ENCODE results near the gene OXSR1. TPM values are rescaled to one million over a fixed set of nuclear protein-coding genes. Genes with fewer than 3 reads are reported as not detected.

Gene OXSR1
- total RNA-seq, 1 donor from 2014 or later = 64.9 TPM

- intact Hi-C loops (cut with micrococcal nuclease) = no loop called here
Observed at GRCh38 chr3:38127611-38128302, 37.6 kb upstream of the OXSR1 start.

- intact Hi-C loops (cut with micrococcal nuclease) = no loop called here
Observed at GRCh38 chr3:38128303-38128655, 37.1 kb upstream of the OXSR1 start.

- intact Hi-C loops (cut with micrococcal nuclease) = no loop called here
Observed at GRCh38 chr3:38129058-38129457, 36.3 kb upstream of the OXSR1 start.

GRCh38 chr3:38130631-38131065 is 34.7 kb upstream of the OXSR1 start:
- intact Hi-C loops (cut with micrococcal nuclease) = loop anchor here (10.0 kb wide), 1 partner anchor 524 kb away; no protein-coding TSS in a partner anchor

GRCh38 chr3:38131621-38132369 is 33.5 kb upstream of the OXSR1 start:
- intact Hi-C loops (cut with micrococcal nuclease) = loop anchor here (10.0 kb wide), 1 partner anchor 523 kb away; no protein-coding TSS in a partner anchor

GRCh38 chr3:38133209-38133556 is 32.2 kb upstream of the OXSR1 start:
- intact Hi-C loops (cut with micrococcal nuclease) = loop anchor here (10.0 kb wide), 1 partner anchor 522 kb away; no protein-coding TSS in a partner anchor

GRCh38 chr3:38133557-38134405 is 31.6 kb upstream of the OXSR1 start:
- intact Hi-C loops (cut with micrococcal nuclease) = loop anchor here (10.0 kb wide), 1 partner anchor 521 kb away; no protein-coding TSS in a partner anchor

GRCh38 chr3:38134517-38135143 is 30.7 kb upstream of the OXSR1 start:
- intact Hi-C loops (cut with micrococcal nuclease) = loop anchor here (5.0 to 10.0 kb wide), 4 partner anchors 123 to 520 kb away; partner anchors contain the start of gene XYLB

- intact Hi-C loops (cut with micrococcal nuclease) = loop anchor here (1.0 to 10.0 kb wide), 6 partner anchors 55 to 519 kb away; partner anchors contain the start of gene XYLB
Observed at GRCh38 chr3:38135621-38136277, 29.6 kb upstream of the OXSR1 start.

- intact Hi-C loops (cut with micrococcal nuclease) = loop anchor here (1.0 to 10.0 kb wide), 6 partner anchors 54 to 518 kb away; partner anchors contain the start of gene XYLB
Observed at GRCh38 chr3:38136393-38136776, 29.0 kb upstream of the OXSR1 start.

GRCh38 chr3:38136777-38137614 is 28.3 kb upstream of the OXSR1 start, which contains the start of gene ACAA1:
Gene ACAA1 (minus strand): TSS chr3:38137127. CDS start chr3:38137035, 92 bp downstream.
- intact Hi-C loops (cut with micrococcal nuclease) = loop anchor here (1.0 to 10.0 kb wide), 11 partner anchors 15 to 518 kb away; partner anchors contain the start of genes ACVR2B, DLEC1, EXOG and OXSR1

- intact Hi-C loops (cut with micrococcal nuclease) = loop anchor here (1.0 to 10.0 kb wide), 11 partner anchors 15 to 517 kb away; partner anchors contain the start of genes ACVR2B, DLEC1, EXOG and OXSR1
Observed at GRCh38 chr3:38137615-38138348, 27.6 kb upstream of the OXSR1 start.

- intact Hi-C loops (cut with micrococcal nuclease) = loop anchor here (1.0 to 10.0 kb wide), 5 partner anchors 119 to 516 kb away; partner anchors contain the start of gene XYLB
Observed at GRCh38 chr3:38138349-38139190, 26.8 kb upstream of the OXSR1 start, which contains the start of gene MYD88. Gene MYD88 (plus strand): TSS chr3:38138661. CDS start chr3:38138701, 40 bp downstream.

- intact Hi-C loops (cut with micrococcal nuclease) = loop anchor here (5.0 to 10.0 kb wide), 4 partner anchors 118 to 516 kb away; partner anchors contain the start of gene XYLB
Observed at GRCh38 chr3:38139191-38139590, 26.1 kb upstream of the OXSR1 start.

GRCh38 chr3:38139652-38140051 is 25.7 kb upstream of the OXSR1 start:
- intact Hi-C loops (cut with micrococcal nuclease) = loop anchor here (5.0 to 10.0 kb wide), 4 partner anchors 118 to 515 kb away; partner anchors contain the start of gene XYLB

- intact Hi-C loops (cut with micrococcal nuclease) = no loop called here
Observed at GRCh38 chr3:38140326-38141172, 24.8 kb upstream of the OXSR1 start.
